KOPT-K1 (cell line): ENCODE data around the gene MYO1C.

Source experiments
- H3K27ac ChIP-seq: fragments of 200-600 bp; sonication (generic); 2 replicates; pipeline ENCODE4 v1.5.1; 2016; ENCODE audit warnings: antibody characterized with exemption, mild to moderate bottlenecking, low read depth, low read length; ENCODE audit not compliant: poor library complexity, severe bottlenecking
- H3K36me3 ChIP-seq: fragments of 200-600 bp; sonication (generic); 2 replicates; pipeline ENCODE4 v1.5.1; 2017; ENCODE audit warnings: antibody characterized with exemption, mild to moderate bottlenecking, low read length, moderate library complexity; ENCODE audit not compliant: insufficient read depth
- H3K9me3 ChIP-seq: fragments of 200-600 bp; sonication (generic); 2 replicates; pipeline ENCODE4 v1.5.1; 2017; ENCODE audit warnings: antibody characterized with exemption, low read length, mild to moderate bottlenecking; ENCODE audit not compliant: insufficient read depth, poor library complexity, severe bottlenecking

Gene MYO1C

GRCh38 chr17:1494736-1495253 lies 2.3 kb upstream of the MYO1C start:
- Histone ChIP-seq H3K36me3 (peaks cover 18% of the 10 kb centered on the region), H3K9me3 (no peaks in the 10 kb centered on the region), H3K27ac (no peak overlapping the region)

GRCh38 chr17:1494203-1494602 lies 1.7 kb upstream of the MYO1C start:
- H3K9me3 ChIP-seq = no peaks in the 10 kb centered on the region
- peaks cover 18% of the 10 kb centered on the region for H3K36me3 ChIP-seq

GRCh38 chr17:1493291-1493980 lies 950 bp upstream of the MYO1C start:
- Histone ChIP-seq H3K36me3 (peaks cover 18% of the 10 kb centered on the region), H3K27ac (no peak overlapping the region), H3K9me3 (no peaks in the 10 kb centered on the region)

More at GRCh38 chr17:1494203-1494602, 1.7 kb upstream of the MYO1C start:
- H3K27ac ChIP-seq = no peak overlapping the region

- H3K27ac ChIP-seq = peak overlapping the region; percentile 67
- H3K36me3 ChIP-seq = peaks cover 12% of the 10 kb centered on the region
- no peaks in the 10 kb centered on the region for H3K9me3 ChIP-seq
Observed at GRCh38 chr17:1491443-1492248, 840 bp downstream of the MYO1C start.

GRCh38 chr17:1490643-1491442 lies 1.6 kb downstream of the MYO1C start:
- H3K9me3 ChIP-seq = no peaks in the 10 kb centered on the region
- H3K27ac ChIP-seq = peak overlapping the region; percentile 67
- H3K36me3 ChIP-seq = peaks cover 4% of the 10 kb centered on the region

GRCh38 chr17:1488826-1489270 lies 3.6 kb downstream of the MYO1C start:
- no peaks in the 10 kb centered on the region for H3K36me3 ChIP-seq
- no peaks in the 10 kb centered on the region for H3K9me3 ChIP-seq
- no peak overlapping the region for H3K27ac ChIP-seq

- Histone ChIP-seq H3K27ac (peak overlapping the region; percentile 73), H3K9me3 (no peaks in the 10 kb centered on the region), H3K36me3 (no peaks in the 10 kb centered on the region)
Observed at GRCh38 chr17:1487939-1488825, 4.3 kb downstream of the MYO1C start.

GRCh38 chr17:1486802-1487695 lies 5.4 kb downstream of the MYO1C start:
- Histone ChIP-seq H3K9me3 (no peaks in the 10 kb centered on the region), H3K36me3 (no peaks in the 10 kb centered on the region), H3K27ac (peak overlapping the region; percentile 73)

GRCh38 chr17:1485423-1486376 lies 6.8 kb downstream of the MYO1C start:
- H3K36me3 ChIP-seq = no peaks in the 10 kb centered on the region
- no peaks in the 10 kb centered on the region for H3K9me3 ChIP-seq
- H3K27ac ChIP-seq = peak overlapping the region; percentile 73

- H3K36me3 ChIP-seq = no peaks in the 10 kb centered on the region
- H3K27ac ChIP-seq = peak overlapping the region; percentile 44
- H3K9me3 ChIP-seq = no peaks in the 10 kb centered on the region
Observed at GRCh38 chr17:1484676-1485422, 7.6 kb downstream of the MYO1C start.

- Histone ChIP-seq H3K9me3 (no peaks in the 10 kb centered on the region), H3K36me3 (no peaks in the 10 kb centered on the region; the same call in 1 of the 2 replicates), H3K27ac (no peak overlapping the region)
Observed at GRCh38 chr17:1484060-1484535, 8.4 kb downstream of the MYO1C start.

- H3K27ac ChIP-seq = no peak overlapping the region
- peaks cover 10% of the 10 kb centered on the region; the same call in 1 of the 2 replicates for H3K36me3 ChIP-seq
- no peaks in the 10 kb centered on the region for H3K9me3 ChIP-seq
Observed at GRCh38 chr17:1482680-1483079, 9.8 kb downstream of the MYO1C start.
